ENCODE results near the gene CHRND. TPM values are rescaled to one million over a fixed set of nuclear protein-coding genes. Genes with fewer than 3 reads are reported as not detected.
"Not testable (repeated sequence)": the region's sequence is repeated elsewhere in the genome, so short reads cannot be mapped to it uniquely, and the experiment has no call there.

The CHRND gene
- total RNA-seq, 6 experiments from 2014 or later, result not detected

GRCh38 chr2:232528746-232529460 is 2.9 kb downstream of the CHRND start:
- no peaks in the 10 kb centered on the region for H3K9me3 Mint-ChIP-seq
- H3K4me1 Mint-ChIP-seq (ENCODE audit: low read depth), result no peaks in the 10 kb centered on the region
- no peak overlapping the region for H3K4me3 Mint-ChIP-seq
- DNase-seq, result no peak
- no peaks in the 10 kb centered on the region for H3K36me3 Mint-ChIP-seq (ENCODE audit: low read depth)
- peaks cover 29% of the 10 kb centered on the region for H3K27me3 Mint-ChIP-seq (ENCODE audit: insufficient read depth)
- no peak overlapping the region for H3K27ac Mint-ChIP-seq
- TF ChIP-seq CTCF (IDR thresholded peaks at IDR 0.05), result no peak

- H3K27ac Mint-ChIP-seq, result no peak overlapping the region
- peaks cover 31% of the 10 kb centered on the region for H3K27me3 Mint-ChIP-seq (ENCODE audit: insufficient read depth)
- TF ChIP-seq CTCF (IDR thresholded peaks at IDR 0.05), result no peak
- no peaks in the 10 kb centered on the region for H3K36me3 Mint-ChIP-seq (ENCODE audit: low read depth)
- no peaks in the 10 kb centered on the region for H3K4me1 Mint-ChIP-seq (ENCODE audit: low read depth)
- no peak for DNase-seq
- H3K9me3 Mint-ChIP-seq, result no peaks in the 10 kb centered on the region
- no peak overlapping the region for H3K4me3 Mint-ChIP-seq
These were observed 4.0 kb downstream of the CHRND start for GRCh38 chr2:232529806-232530547.

- Mint-ChIP-seq H3K4me1 (ENCODE audit: low read depth) (no peaks in the 10 kb centered on the region), H3K4me3 (no peak overlapping the region), H3K9me3 (no peaks in the 10 kb centered on the region), H3K27ac (no peak overlapping the region), H3K27me3 (ENCODE audit: insufficient read depth) (peaks cover 31% of the 10 kb centered on the region), H3K36me3 (ENCODE audit: low read depth) (no peaks in the 10 kb centered on the region)
- DNase-seq, result no peak
- no peak for TF ChIP-seq CTCF (IDR thresholded peaks at IDR 0.05)
These were observed 4.8 kb downstream of the CHRND start for GRCh38 chr2:232530626-232531260.

- Mint-ChIP-seq H3K4me1 (ENCODE audit: low read depth) (no peaks in the 10 kb centered on the region), H3K27me3 (ENCODE audit: insufficient read depth) (peaks cover 43% of the 10 kb centered on the region), H3K4me3 (no peak overlapping the region), H3K9me3 (peaks cover 10% of the 10 kb centered on the region; the same call in 1 of the 2 replicates), H3K36me3 (ENCODE audit: low read depth) (peaks cover 7% of the 10 kb centered on the region; the same call in 1 of the 2 replicates), H3K27ac (no peak overlapping the region)
- no peak for TF ChIP-seq CTCF (IDR thresholded peaks at IDR 0.05)
- DNase-seq, result no peak
These were observed 6.5 kb downstream of the CHRND start for GRCh38 chr2:232532419-232532818.

- H3K27me3 Mint-ChIP-seq (ENCODE audit: insufficient read depth), result peaks cover 46% of the 10 kb centered on the region
- H3K4me1 Mint-ChIP-seq (ENCODE audit: low read depth); H3K4me3 Mint-ChIP-seq; H3K36me3 Mint-ChIP-seq (ENCODE audit: low read depth); H3K9me3 Mint-ChIP-seq; DNase-seq; H3K27ac Mint-ChIP-seq: not testable (repeated sequence)
These were observed 6.9 kb downstream of the CHRND start for GRCh38 chr2:232532821-232533220.

All from HFFc6 (cell line).